Dedifferentiated amniotic fluid mesenchymal stem cell (primary cell): ENCODE data around the gene FAM181A.

Experiments
- DNase-seq: peaks from one replicate; pipeline ENCODE4 v3.0.0-alpha.2; 2016; ENCODE audit errors: extremely low spot score

FAM181A gene

GRCh38 chr14:93926873-93927799, at the start of gene FAM181A:
Gene FAM181A (plus strand): TSS chr14:93927344. CDS start chr14:93928286, 942 bp downstream.
- DNase-seq: no peak

GRCh38 chr14:93878212-93878611, 48.9 kb upstream of the FAM181A start:
- no peak for DNase-seq

GRCh38 chr14:93878871-93879270, 48.3 kb upstream of the FAM181A start:
- no peak for DNase-seq

- DNase-seq: no peak
Measured at GRCh38 chr14:93879362-93879983, 47.7 kb upstream of the FAM181A start.

- peak; percentile 48 for DNase-seq
Measured at GRCh38 chr14:93880021-93880820, 46.9 kb upstream of the FAM181A start.

GRCh38 chr14:93884950-93885349, 42.2 kb upstream of the FAM181A start:
- DNase-seq: no peak

- DNase-seq: no peak
Measured at GRCh38 chr14:93888995-93889394, 38.1 kb upstream of the FAM181A start.

GRCh38 chr14:93889739-93890483, 37.2 kb upstream of the FAM181A start:
- no peak for DNase-seq

- no peak for DNase-seq
Measured at GRCh38 chr14:93891756-93892504, 35.2 kb upstream of the FAM181A start.

- no peak for DNase-seq
Measured at GRCh38 chr14:93892505-93892839, 34.7 kb upstream of the FAM181A start.

- DNase-seq: peak; percentile 50
Measured at GRCh38 chr14:93892923-93893558, 34.1 kb upstream of the FAM181A start.

- no peak for DNase-seq
Measured at GRCh38 chr14:93893661-93894261, 33.4 kb upstream of the FAM181A start.

- DNase-seq: no peak
Measured at GRCh38 chr14:93895023-93895604, 32.0 kb upstream of the FAM181A start.

GRCh38 chr14:93897476-93897845, 29.7 kb upstream of the FAM181A start:
- no peak for DNase-seq

GRCh38 chr14:93898081-93898611, 29.0 kb upstream of the FAM181A start:
- no peak for DNase-seq

GRCh38 chr14:93898731-93899130, 28.4 kb upstream of the FAM181A start:
- no peak for DNase-seq

GRCh38 chr14:93901813-93902212, 25.3 kb upstream of the FAM181A start:
- DNase-seq: no peak

GRCh38 chr14:93902619-93903307, 24.4 kb upstream of the FAM181A start:
- no peak for DNase-seq
